ENCODE measurements around the gene PRODH. TPM values are rescaled to one million over a fixed set of nuclear protein-coding genes. Genes with fewer than 3 reads are reported as not detected.
"Not testable (repeated sequence)": the region's sequence is repeated elsewhere in the genome, so short reads cannot be mapped to it uniquely, and the experiment has no call there.

Gene PRODH
- polyA plus RNA-seq, 3 donors = 6.9 to 13.5 (median 12.4) TPM

GRCh38 chr22:18954990-18955571, 19.0 kb upstream of the PRODH start:
- no peak for DNase-seq (ENCODE audit: low read depth in 3 of 3, low spot score in 2 of 3)

DNA sequence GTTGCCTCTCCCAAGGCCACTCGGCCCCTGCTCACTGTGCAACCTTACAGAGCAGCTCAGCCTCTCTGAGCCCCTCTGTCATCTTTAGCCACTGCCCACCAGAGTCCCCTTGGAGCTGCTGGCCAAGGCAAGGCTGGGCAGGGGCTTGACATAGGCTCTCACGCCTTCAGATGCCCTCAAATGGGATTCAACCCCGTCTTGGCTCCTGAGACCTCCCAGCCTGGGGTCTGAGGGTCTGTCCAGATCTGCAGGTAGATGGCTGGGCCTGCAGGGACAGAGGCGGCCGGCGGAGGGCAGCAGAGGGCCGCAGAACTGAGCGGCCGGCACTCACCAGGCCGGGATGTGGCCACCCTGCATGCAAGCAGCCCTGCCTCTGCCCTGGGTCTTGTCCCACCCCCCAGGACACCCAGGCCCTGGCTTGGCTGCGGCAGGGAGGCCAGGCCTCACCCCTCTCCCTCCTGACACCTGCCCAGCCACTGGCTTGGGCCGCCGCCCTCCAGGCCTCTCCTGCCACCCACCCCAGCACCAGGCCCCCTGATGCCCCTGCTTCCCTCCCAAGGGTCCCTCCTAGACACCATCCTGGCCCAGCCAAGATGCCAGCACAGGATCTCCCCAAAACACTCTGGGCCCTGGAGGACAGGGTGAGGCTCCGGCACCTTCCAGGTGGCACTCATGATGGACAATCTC, 18.4 kb upstream of the PRODH start:
- not testable (repeated sequence) for DNase-seq (ENCODE audit: low read depth in 3 of 3, low spot score in 2 of 3)

- not testable (repeated sequence) for DNase-seq (ENCODE audit: low read depth in 3 of 3, low spot score in 2 of 3)
Measured at GRCh38 chr22:18953128-18953527, 17.0 kb upstream of the PRODH start.

GRCh38 chr22:18952022-18952421, 15.9 kb upstream of the PRODH start:
- DNase-seq (ENCODE audit: low read depth in 3 of 3, low spot score in 2 of 3) = no peak

- no peak for DNase-seq (ENCODE audit: low read depth in 3 of 3, low spot score in 2 of 3)
Measured at GRCh38 chr22:18950141-18950540, 14.0 kb upstream of the PRODH start.

GRCh38 chr22:18947905-18948304, 11.8 kb upstream of the PRODH start:
- DNase-seq (ENCODE audit: low read depth in 3 of 3, low spot score in 2 of 3) = no peak

GRCh38 chr22:18947105-18947504, 11.0 kb upstream of the PRODH start:
- not testable (repeated sequence) for DNase-seq (ENCODE audit: low read depth in 3 of 3, low spot score in 2 of 3)

DNA sequence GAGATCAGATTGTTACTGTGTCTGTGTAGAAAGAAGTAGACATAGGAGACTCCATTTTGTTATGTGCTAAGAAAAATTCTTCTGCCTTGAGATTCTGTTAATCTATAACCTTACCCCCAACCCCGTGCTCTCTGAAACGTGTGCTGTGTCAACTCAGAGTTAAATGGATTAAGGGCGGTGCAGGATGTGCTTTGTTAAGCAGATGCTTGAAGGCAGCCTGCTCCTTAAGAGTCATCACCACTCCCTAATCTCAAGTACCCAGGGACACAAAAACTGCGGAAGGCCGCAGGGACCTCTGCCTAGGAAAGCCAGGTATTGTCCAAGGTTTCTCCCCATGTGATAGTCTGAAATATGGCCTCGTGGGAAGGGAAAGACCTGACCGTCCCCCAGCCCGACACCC, 2.6 kb upstream of the PRODH start:
- not testable (repeated sequence) for DNase-seq (ENCODE audit: low read depth in 3 of 3, low spot score in 2 of 3)

DNA sequence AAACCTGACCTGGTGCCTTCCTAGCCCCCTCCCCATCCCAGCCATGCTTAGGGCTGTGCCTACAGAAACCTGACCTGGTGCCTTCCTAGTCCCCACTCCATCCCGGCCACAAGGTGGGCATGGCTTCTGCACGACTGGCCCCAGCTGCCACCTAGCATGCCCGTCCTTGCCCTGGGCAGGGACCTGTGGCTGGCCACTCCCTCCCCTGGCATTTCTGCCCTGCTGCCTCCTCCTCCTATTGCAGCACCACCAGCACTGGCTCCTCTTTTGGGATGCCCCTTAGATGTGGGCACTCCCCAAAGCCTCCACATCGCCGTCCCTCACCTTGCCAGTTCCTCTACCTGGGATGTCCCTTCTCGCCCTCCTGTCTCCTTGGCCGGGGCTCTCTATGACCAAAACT, 1.4 kb downstream of the PRODH start:
- not testable (repeated sequence) for DNase-seq (ENCODE audit: low read depth in 3 of 3, low spot score in 2 of 3)

DNA sequence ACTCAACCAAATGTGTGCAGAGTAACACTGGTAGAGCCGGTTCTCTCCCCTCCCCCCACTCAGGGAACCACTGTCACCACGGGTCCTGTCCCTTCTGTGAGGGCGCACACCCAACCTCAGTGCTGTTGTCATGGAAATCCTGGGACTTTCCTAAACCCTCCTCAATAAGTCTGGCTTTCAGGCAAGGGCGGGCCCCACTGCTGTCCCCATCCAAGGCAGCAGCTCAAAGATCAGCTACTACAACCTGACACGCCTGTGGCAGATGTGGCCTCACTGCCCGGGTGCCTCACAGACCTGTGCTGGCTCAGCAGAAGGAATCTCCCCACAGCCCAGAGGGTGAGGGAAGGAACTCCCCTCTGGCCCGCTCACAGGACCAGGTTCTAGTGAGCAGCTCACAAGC, 2.2 kb downstream of the PRODH start:
- DNase-seq (ENCODE audit: low read depth in 3 of 3, low spot score in 2 of 3) = no peak

- DNase-seq (ENCODE audit: low read depth in 3 of 3, low spot score in 2 of 3) = no peak
Measured at GRCh38 chr22:18931905-18932652, 4.0 kb downstream of the PRODH start.

- DNase-seq (ENCODE audit: low read depth in 3 of 3, low spot score in 2 of 3) = no peak
Measured at GRCh38 chr22:18929459-18929858, 6.6 kb downstream of the PRODH start.

DNA sequence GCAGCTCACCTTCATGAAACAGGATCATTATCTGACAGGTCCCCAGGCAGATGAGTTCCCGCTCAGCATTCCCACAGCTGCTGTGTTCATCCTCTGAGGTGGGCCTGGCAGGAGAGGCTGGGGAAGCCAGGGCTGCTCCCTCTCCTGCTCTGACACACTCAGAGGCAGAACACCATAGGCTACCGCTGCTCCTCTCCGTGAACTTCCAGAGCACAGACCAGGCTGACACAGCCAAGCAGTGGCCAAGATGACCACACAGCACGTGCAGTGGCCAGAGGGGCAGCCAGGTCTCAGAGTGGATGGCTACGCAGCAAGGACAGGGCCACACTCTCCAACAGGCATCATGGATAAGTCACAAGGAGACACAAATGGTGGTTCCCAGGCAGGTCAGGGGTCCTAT, 8.5 kb downstream of the PRODH start:
- no peak for DNase-seq (ENCODE audit: low read depth in 3 of 3, low spot score in 2 of 3)

GRCh38 chr22:18927020-18927419, 9.1 kb downstream of the PRODH start:
- DNase-seq (ENCODE audit: low read depth in 3 of 3, low spot score in 2 of 3) = no peak

GRCh38 chr22:18925368-18926064, 10.6 kb downstream of the PRODH start:
- DNase-seq (ENCODE audit: low read depth in 3 of 3, low spot score in 2 of 3) = no peak

DNA sequence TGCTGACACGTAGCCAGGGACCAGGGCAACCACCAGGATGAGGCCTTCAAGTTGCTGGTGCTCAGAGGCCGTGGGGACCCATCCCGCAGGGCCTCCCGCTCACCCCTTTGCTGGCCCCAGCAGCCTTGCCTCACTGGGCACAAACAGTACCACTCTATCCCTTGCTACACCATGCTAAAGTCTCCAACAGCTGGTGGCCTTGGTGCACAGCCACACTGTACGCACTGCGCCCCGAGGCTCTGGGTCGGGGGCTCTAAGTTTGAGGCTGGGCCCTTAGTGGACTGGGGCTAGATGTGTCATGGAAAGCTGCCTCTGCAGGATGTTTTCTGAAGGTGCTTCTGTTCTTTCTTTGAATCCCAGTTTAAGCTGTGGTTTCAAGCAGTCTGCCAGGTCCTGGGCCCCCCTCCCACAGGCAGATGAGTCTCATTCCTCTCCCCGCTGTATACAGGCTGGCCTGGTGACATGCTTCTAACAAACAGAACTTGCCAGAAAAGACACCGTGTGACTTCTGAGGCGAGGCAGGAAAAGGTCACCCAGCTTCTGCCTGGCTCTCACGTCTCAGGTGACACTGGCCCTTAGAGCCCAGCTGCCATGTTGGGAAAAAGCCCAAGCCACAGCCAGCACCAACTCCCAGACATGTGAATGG, 15.7 kb downstream of the PRODH start:
- DNase-seq (ENCODE audit: low read depth in 3 of 3, low spot score in 2 of 3) = not testable (repeated sequence)

- not testable (repeated sequence) for DNase-seq (ENCODE audit: low read depth in 3 of 3, low spot score in 2 of 3)
Measured at GRCh38 chr22:18917818-18918217, 18.3 kb downstream of the PRODH start.

GRCh38 chr22:18915550-18915949, 20.5 kb downstream of the PRODH start:
- DNase-seq (ENCODE audit: low read depth in 3 of 3, low spot score in 2 of 3) = not testable (repeated sequence)

DNA sequence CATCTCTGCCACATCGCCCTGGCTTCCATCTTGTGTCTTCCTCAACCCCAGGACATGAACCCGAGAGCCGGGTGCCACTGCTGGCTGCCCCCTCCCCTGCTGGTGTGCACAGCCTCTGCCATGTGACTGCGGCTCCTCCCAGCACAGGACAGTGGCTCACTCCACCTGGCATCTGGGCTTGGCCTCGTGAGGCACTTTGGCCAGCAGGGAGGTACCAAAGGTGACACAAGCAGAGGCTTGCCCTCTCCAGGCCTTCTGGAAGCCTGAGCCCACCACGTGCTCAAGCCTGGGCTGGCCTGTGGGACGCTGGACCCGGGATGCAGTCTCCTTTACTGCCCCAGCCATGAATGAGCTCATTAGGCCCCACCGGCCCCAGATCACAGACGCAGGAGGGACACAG, 21.5 kb downstream of the PRODH start:
- not testable (repeated sequence) for DNase-seq (ENCODE audit: low read depth in 3 of 3, low spot score in 2 of 3)

DNA sequence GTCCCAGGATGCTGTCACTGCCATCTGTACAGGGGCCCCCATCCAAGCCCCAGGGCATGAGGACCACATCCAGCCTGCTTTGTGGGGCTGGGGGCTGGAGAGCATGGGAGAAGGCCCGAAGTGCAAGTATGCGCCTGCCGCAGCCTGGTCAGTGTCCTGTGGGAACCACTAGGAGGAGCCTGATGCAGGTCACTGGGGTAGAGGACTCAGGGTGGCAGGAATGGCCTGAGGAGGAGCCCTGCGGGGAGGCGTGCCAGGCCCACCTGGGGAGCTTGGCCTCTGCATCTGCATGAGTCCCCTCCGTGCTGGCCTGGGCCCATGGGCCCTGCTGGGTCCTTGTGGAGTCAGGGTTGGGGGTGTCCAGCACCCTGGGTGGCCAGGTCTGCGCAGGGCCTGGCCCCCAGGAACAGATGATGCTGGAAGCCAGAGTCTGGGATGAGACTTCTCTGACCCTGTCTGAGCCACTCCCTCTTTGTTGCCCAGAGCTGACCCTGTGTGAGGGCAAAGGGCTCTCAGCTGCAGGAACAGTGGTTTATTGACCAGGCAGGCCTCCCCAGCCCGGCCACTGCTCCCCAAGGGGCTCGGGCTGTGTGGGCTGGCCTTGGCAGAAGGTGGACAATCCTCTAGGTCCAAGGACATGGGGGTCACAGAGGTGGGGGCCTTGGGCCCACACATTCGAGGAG, 23.7 kb downstream of the PRODH start:
- DNase-seq (ENCODE audit: low read depth in 3 of 3, low spot score in 2 of 3) = not testable (repeated sequence)

Data from right renal cortex interstitium (tissue), 3 donors.